GM12801 (cell line): ENCODE measurements around the gene AMD1.

Experiments used
- CTCF ChIP-seq: IDR thresholded peaks from one replicate; pipeline ENCODE4 v1.5.1; 2011; ENCODE audit warnings: control low read depth; ENCODE audit not compliant: insufficient read length; ENCODE audit errors: extremely low read depth

Gene AMD1

GRCh38 chr6:110895907-110896608 is 21.5 kb downstream of the AMD1 start:
- TF ChIP-seq CTCF: no peak

- no peak for TF ChIP-seq CTCF
Observed at GRCh38 chr6:110897433-110897832, 22.8 kb downstream of the AMD1 start.

DNA sequence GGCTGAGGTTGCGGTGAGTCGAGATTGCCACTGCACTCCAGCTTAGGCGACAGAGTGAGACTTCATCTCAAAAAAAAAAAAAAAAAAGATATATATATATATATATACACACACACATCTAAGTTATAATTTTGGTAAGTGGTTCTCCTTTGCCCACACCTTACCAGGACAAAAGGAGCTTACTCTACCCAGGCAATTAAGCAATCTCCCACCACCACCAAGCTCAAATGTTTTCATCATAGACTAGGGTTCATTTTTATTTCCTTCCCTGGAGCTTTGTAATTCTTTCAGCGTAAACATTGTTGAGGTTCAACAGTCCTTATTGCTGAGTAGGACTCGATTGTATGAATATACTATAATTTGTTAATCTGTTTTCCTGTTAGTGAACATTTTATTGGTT is 23.5 kb downstream of the AMD1 start:
- no peak for TF ChIP-seq CTCF

DNA sequence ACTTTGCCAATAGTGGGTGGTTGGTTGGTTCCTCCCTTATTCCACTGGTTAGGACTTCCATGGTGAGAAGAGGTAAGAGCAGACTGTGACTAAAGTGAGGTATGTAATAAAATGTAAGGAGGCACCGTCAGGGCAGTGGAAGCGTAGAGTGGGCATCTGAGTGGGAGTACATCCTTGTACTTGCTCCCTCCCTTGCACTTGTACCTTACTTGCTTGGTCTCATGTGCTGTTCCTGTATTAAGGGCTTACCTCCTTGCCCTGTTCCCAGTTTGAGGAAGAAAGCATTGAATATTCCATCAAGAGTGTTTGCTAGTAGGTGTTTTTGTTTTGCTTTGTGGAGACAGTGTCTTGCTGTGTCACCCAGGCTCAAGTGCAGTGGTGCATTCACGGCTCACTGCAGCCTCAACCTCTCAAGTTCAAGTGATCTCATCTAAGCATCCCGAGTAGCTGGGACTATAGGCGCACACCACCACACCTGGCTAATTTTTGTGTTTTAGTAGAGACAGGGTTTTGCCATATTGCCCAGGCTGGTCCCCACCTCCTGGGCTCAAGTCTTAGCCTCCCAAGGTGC is 25.5 kb downstream of the AMD1 start:
- no peak for TF ChIP-seq CTCF

DNA sequence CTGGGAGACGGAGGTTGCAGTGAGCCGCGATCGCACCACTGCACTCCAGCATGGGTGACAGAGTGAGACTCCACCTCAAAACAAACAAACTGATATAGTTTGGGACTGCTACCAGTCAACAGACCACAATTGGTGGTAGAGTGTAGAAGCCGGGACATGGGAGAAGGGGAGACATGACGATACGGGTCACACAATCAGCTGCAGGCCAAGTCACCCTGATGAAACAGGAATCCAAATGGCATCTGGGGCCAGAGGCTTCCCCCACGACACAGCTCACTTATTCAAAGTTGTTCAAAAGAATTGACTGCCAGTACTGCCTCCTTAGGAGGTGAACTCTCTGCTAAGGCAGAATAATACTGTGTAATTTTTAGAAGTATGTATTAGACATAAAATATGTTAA is 27.5 kb downstream of the AMD1 start:
- no peak for TF ChIP-seq CTCF

DNA sequence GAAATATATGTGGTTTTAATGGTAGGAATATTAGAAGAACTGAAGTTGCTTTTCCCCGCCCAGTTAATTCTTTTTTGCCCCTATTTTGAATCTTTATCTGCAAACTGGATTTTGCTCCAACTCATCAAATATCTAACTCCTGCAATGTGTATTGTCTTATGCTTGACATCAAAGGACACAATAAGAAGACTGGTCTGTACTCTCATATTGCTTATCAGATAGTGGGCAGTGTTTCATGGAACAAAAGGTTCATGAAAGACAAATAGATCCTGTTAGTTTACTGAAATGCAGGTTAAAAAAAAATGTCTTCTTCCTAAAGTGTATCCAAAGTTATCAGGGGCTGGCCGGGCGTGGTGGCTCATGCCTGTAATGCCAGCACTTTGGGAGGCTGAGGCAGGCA is 56.2 kb downstream of the AMD1 start:
- no peak for TF ChIP-seq CTCF

- TF ChIP-seq CTCF: no peak
Observed at GRCh38 chr6:110933912-110934311, 59.3 kb downstream of the AMD1 start.
